ENCODE measurements around the gene NNAT. TPM values are rescaled to one million over a fixed set of nuclear protein-coding genes. Genes with fewer than 3 reads are reported as not detected.
"Not testable (repeated sequence)": the region's sequence is repeated elsewhere in the genome, so short reads cannot be mapped to it uniquely, and the experiment has no call there.

Gene NNAT
- total and polyA plus RNA-seq, 4 donors, result 0.09 to 0.24 TPM; not detected in 2

DNA sequence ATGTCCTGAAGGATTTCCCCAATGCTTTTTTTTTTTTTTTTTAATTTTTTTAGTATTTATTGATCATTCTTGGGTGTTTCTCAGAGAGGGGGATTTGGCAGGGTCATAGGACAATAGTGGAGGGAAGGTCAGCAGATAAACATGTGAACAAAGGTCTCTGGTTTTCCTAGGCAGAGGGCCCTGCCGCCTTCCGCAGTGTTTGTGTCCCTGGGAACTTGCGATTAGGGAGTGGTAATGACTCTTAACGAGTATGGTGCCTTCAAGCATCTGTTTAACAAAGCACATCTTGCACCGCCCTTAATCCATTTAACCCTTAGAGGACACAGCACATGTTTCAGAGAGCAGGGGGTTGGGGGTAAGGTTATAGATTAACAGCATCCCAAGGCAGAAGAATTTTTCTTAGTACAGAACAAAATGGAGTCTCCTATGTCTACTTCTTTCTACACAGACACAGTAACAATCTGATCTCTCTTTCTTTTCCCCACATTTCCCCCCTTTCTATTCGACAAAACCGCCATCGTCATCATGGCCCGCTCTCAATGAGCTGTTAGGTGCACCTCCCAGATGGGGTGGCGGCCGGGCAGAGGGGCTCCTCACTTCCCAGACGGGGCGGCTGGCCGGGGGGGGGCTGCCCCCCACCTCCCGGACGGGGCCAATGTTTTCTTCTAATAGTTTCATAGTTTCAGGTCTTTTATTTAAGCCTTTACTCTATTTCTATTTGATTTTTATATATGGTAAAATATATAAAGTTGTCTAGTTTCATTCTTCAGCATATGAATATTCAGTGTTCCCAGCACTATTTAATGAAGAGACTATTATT is 29.3 kb downstream of the NNAT start:
- DNase-seq (ENCODE audit: low spot score); H3K4me3 ChIP-seq (ENCODE audit: low read depth in 1 of 3, low read length in 3 of 3); H3K9me3 ChIP-seq (ENCODE audit: control insufficient read depth in 4 of 4, low read length in 3 of 4); H3K9ac ChIP-seq (ENCODE audit: low read depth in 1 of 2, low read length in 2 of 2); H3K27ac ChIP-seq (ENCODE audit: low read depth in 1 of 2, low read length in 2 of 2); H3K27me3 ChIP-seq (ENCODE audit: control insufficient read depth in 4 of 4, insufficient read depth in 4 of 4, low read length in 3 of 4); H3K4me1 ChIP-seq (ENCODE audit: control insufficient read depth in 4 of 4, insufficient read depth in 4 of 4, low read length in 3 of 4); H3K36me3 ChIP-seq (ENCODE audit: control insufficient read depth in 4 of 4, insufficient read depth in 3 of 4, low read depth in 1 of 4, low read length in 3 of 4): not testable (repeated sequence)
- 69% methylated on average over 16 of the region's 16 CpGs for WGBS

DNA sequence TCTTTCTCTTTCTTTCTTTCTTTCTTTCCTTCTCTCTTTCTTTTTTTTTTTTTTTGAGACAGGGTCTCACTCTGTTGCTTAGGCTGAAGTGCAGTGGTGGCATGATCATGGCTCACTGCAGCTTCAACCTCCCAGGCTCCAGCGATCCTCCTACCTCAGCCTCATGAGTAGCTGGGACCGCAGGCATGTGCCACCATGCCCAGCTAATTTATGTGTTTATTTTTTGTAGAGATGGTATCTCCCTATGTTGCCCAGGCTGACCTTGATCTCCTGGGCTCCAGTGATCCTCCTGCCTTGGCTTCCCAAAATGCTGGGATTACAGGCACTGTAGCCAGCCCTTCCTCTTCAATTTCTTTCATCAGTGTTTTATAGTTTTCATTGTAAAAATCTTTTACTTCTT is 30.6 kb downstream of the NNAT start:
- H3K27ac ChIP-seq (ENCODE audit: low read depth in 1 of 2, low read length in 2 of 2); H3K9me3 ChIP-seq (ENCODE audit: control insufficient read depth in 4 of 4, low read length in 3 of 4); DNase-seq (ENCODE audit: low spot score); H3K4me1 ChIP-seq (ENCODE audit: control insufficient read depth in 4 of 4, insufficient read depth in 4 of 4, low read length in 3 of 4); H3K27me3 ChIP-seq (ENCODE audit: control insufficient read depth in 4 of 4, insufficient read depth in 4 of 4, low read length in 3 of 4); H3K9ac ChIP-seq (ENCODE audit: low read depth in 1 of 2, low read length in 2 of 2); H3K36me3 ChIP-seq (ENCODE audit: control insufficient read depth in 4 of 4, insufficient read depth in 3 of 4, low read depth in 1 of 4, low read length in 3 of 4); H3K4me3 ChIP-seq (ENCODE audit: low read depth in 1 of 3, low read length in 3 of 3): not testable (repeated sequence)
- 88% methylated on average over 2 of the region's 2 CpGs for WGBS

DNA sequence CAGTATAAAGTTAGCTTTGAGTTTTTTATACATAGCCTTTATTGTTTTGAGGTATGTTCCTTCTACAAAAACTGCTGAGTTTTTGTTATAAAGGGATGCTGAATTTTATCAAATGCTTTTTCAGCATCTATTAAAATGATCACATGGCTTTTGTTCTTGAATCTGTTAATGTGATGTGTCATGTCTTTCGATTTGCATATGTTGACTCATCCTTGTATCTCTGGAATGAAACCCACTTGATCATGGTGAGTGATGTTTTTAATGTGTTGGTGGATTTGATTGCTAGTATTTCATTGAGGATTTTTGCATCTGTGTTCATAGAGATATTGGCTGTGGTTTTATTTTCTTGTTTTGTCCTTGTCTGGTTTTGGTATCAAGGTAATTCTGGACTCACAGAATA is 31.4 kb downstream of the NNAT start:
- DNase-seq (ENCODE audit: low spot score), result no peak
- TF ChIP-seq, protein P1, sequence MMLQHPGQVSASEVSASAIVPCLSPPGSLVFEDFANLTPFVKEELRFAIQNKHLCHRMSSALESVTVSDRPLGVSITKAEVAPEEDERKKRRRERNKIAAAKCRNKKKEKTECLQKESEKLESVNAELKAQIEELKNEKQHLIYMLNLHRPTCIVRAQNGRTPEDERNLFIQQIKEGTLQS (IDR thresholded peaks at IDR 0.05), result no peak
- no peak for TF ChIP-seq YY1 (IDR thresholded peaks at IDR 0.05)
- no peak for TF ChIP-seq TAF1 (conservative IDR thresholded peaks at IDR 0.05)
- TF ChIP-seq HNF4G (IDR thresholded peaks at IDR 0.05), result no peak
- TF ChIP-seq HNF4A (conservative IDR thresholded peaks at IDR 0.05), result no peak
- no peak for TF ChIP-seq EGR1 (IDR thresholded peaks at IDR 0.05; ENCODE audit: low read depth in 2 of 2)
- TF ChIP-seq, protein P2, sequence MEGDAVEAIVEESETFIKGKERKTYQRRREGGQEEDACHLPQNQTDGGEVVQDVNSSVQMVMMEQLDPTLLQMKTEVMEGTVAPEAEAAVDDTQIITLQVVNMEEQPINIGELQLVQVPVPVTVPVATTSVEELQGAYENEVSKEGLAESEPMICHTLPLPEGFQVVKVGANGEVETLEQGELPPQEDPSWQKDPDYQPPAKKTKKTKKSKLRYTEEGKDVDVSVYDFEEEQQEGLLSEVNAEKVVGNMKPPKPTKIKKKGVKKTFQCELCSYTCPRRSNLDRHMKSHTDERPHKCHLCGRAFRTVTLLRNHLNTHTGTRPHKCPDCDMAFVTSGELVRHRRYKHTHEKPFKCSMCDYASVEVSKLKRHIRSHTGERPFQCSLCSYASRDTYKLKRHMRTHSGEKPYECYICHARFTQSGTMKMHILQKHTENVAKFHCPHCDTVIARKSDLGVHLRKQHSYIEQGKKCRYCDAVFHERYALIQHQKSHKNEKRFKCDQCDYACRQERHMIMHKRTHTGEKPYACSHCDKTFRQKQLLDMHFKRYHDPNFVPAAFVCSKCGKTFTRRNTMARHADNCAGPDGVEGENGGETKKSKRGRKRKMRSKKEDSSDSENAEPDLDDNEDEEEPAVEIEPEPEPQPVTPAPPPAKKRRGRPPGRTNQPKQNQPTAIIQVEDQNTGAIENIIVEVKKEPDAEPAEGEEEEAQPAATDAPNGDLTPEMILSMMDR (IDR thresholded peaks at IDR 0.05; ENCODE audit: low read depth, low read length, missing input control), result no peak
- TF ChIP-seq, protein P3, sequence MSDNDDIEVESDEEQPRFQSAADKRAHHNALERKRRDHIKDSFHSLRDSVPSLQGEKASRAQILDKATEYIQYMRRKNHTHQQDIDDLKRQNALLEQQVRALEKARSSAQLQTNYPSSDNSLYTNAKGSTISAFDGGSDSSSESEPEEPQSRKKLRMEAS (IDR thresholded peaks at IDR 0.05), result no peak
- no peak for TF ChIP-seq FOXA2 (IDR thresholded peaks at IDR 0.05)
- TF ChIP-seq, protein P4, sequence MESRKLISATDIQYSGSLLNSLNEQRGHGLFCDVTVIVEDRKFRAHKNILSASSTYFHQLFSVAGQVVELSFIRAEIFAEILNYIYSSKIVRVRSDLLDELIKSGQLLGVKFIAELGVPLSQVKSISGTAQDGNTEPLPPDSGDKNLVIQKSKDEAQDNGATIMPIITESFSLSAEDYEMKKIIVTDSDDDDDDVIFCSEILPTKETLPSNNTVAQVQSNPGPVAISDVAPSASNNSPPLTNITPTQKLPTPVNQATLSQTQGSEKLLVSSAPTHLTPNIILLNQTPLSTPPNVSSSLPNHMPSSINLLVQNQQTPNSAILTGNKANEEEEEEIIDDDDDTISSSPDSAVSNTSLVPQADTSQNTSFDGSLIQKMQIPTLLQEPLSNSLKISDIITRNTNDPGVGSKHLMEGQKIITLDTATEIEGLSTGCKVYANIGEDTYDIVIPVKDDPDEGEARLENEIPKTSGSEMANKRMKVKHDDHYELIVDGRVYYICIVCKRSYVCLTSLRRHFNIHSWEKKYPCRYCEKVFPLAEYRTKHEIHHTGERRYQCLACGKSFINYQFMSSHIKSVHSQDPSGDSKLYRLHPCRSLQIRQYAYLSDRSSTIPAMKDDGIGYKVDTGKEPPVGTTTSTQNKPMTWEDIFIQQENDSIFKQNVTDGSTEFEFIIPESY (IDR thresholded peaks at IDR 0.05), result no peak
- TF ChIP-seq NR2F2 (IDR thresholded peaks at IDR 0.05), result no peak
- Histone ChIP-seq H3K9me3 (ENCODE audit: control insufficient read depth in 4 of 4, low read length in 3 of 4) (no peaks in the 10 kb centered on the region), H3K4me3 (ENCODE audit: low read depth in 1 of 3, low read length in 3 of 3) (no peak overlapping the region), H3K36me3 (ENCODE audit: control insufficient read depth in 4 of 4, insufficient read depth in 3 of 4, low read depth in 1 of 4, low read length in 3 of 4) (no peaks in the 10 kb centered on the region), H3K9ac (ENCODE audit: low read depth in 1 of 2, low read length in 2 of 2) (no peak overlapping the region), H3K4me1 (ENCODE audit: control insufficient read depth in 4 of 4, insufficient read depth in 4 of 4, low read length in 3 of 4) (no peaks in the 10 kb centered on the region), H3K27me3 (ENCODE audit: control insufficient read depth in 4 of 4, insufficient read depth in 4 of 4, low read length in 3 of 4) (no peaks in the 10 kb centered on the region), H3K27ac (ENCODE audit: low read depth in 1 of 2, low read length in 2 of 2) (no peak overlapping the region)
- WGBS, result 54% methylated on average over 1 of the region's 1 CpG

DNA sequence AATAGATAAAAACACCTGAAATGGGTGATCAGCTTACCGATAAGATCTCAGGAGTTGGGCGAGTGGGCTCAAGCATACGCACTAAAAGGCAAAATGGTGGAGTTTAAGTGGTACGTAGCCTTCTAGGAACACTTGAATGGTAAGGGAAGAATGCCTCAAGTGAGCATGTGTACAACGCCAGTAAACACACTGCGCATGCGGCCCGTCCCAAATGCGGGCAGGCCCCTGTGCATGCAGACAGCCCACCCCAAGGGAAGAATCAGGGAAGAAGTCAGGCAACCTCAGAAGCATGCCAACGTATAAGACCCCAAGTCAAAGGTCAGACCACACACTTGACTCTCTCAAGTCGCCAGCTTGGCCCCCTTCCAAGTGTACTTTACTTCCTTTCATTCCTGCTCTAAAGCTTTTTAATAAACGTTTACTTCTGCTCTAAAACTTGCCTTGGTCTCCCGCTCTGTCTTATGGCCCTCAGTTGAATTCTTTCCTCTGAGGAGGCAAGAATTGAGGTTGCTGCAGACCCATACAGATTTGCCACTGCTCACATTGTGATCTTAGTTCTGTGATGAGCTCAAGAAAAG is 33.8 kb downstream of the NNAT start:
- H3K4me3 ChIP-seq (ENCODE audit: low read depth in 1 of 3, low read length in 3 of 3); DNase-seq (ENCODE audit: low spot score); H3K9ac ChIP-seq (ENCODE audit: low read depth in 1 of 2, low read length in 2 of 2); H3K27me3 ChIP-seq (ENCODE audit: control insufficient read depth in 4 of 4, insufficient read depth in 4 of 4, low read length in 3 of 4); H3K27ac ChIP-seq (ENCODE audit: low read depth in 1 of 2, low read length in 2 of 2); H3K9me3 ChIP-seq (ENCODE audit: control insufficient read depth in 4 of 4, low read length in 3 of 4); H3K4me1 ChIP-seq (ENCODE audit: control insufficient read depth in 4 of 4, insufficient read depth in 4 of 4, low read length in 3 of 4); H3K36me3 ChIP-seq (ENCODE audit: control insufficient read depth in 4 of 4, insufficient read depth in 3 of 4, low read depth in 1 of 4, low read length in 3 of 4): not testable (repeated sequence)
- 76% methylated on average over 13 of the region's 13 CpGs for WGBS
